ENCODE data around the gene TOX2. TPM values are rescaled to one million over a fixed set of nuclear protein-coding genes. Genes with fewer than 3 reads are reported as not detected.

The TOX2 gene
- total and polyA plus RNA-seq, 7 donors, result 0.06 to 0.53 (median 0.38) TPM

GRCh38 chr20:43944653-43945235 is 30.1 kb downstream of the TOX2 start:
- intact Hi-C loops (cut with DNase I), result no loop called here
- H3K4me1 ChIP-seq, result no peaks in the 10 kb centered on the region
- WGBS, 3 donors, result 69 to 84% (median 80%) methylated on average over 6 of the region's 6 CpGs

DNA sequence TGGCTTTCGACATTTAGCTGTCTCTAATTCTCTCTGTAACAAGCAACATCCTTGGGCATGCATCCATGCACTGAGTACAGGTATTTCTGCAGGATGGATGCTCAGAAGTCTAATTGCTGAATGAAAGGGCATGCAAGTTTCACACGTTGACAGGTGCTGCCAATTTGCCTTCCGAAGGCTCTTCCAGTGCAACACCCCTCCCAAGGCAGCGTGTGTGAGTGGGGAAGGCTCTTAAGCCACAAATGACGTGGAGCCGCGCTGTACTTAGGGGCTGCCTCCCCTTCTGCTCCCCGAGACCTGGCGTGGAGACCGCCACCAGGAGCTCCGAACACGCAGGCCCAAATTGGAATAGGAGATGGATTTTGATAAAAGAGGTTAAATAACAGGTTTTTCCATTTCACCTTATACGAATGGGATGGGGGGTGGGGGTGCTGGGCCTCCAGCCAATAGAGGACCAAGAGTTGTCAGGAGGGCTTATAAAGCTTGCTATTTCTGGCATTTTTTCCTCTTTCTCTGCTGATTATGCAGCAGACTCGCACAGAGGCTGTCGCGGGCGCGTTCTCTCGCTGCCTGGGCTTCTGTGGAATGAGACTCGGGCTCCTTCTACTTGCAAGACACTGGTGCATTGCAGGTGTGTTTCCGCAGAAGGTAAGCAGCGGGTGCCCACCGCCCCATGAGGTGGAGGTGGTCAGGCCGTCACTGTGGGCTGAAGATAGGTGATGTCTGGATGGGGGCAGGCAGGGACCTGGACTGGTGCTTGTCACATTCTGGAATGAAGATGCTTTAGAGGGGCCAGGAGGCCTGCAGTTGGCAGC is 30.9 kb downstream of the TOX2 start:
- 76 to 81% (median 76%) methylated on average over 24 of the region's 24 CpGs for WGBS, 3 donors
- no peaks in the 10 kb centered on the region for H3K4me1 ChIP-seq

More at GRCh38 chr20:43944653-43945235, 30.1 kb downstream of the TOX2 start:
- no peak for TF ChIP-seq CTCF (IDR thresholded peaks at IDR 0.05)
- H3K27ac ChIP-seq, result no peak overlapping the region
- no peak overlapping the region for H3K4me3 ChIP-seq
- H3K36me3 ChIP-seq (ENCODE audit: insufficient read depth in 1 of 2, low read depth in 1 of 2), result no peaks in the 10 kb centered on the region
- ATAC-seq (no peak), DNase-seq (no peak)
- peaks cover 0 to 6% (median 0%) of the 10 kb centered on the region in 3 donors for H3K27me3 ChIP-seq (ENCODE audit: insufficient read depth in 3 of 3, low read length in 2 of 3)
- H3K9me3 ChIP-seq, result no peaks in the 10 kb centered on the region

DNA sequence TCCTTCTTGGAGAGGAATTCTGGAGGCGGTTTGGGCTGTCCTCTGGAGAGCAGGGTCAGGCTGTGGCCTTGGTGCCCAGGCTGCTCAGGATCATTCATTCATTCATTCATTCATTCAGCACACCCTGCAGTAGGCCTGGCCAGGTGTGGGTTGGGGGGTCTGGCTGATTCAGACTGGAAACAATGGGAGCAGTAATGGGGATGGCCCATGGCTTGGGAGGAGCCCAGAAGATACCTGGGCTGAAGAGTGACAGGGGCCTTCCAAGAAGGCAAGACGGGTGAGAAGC is 31.5 kb downstream of the TOX2 start:
- H3K36me3 ChIP-seq (ENCODE audit: insufficient read depth in 1 of 2, low read depth in 1 of 2), result no peaks in the 10 kb centered on the region
- intact Hi-C loops (cut with DNase I), result no loop called here
- no peak overlapping the region for H3K27ac ChIP-seq
- ATAC-seq (no peak), DNase-seq (no peak)
- no peak for TF ChIP-seq CTCF (IDR thresholded peaks at IDR 0.05)
- H3K4me1 ChIP-seq, result no peaks in the 10 kb centered on the region
- peaks cover 0 to 6% (median 0%) of the 10 kb centered on the region in 3 donors for H3K27me3 ChIP-seq (ENCODE audit: insufficient read depth in 3 of 3, low read length in 2 of 3)
- H3K4me3 ChIP-seq, result no peak overlapping the region
- no peaks in the 10 kb centered on the region for H3K9me3 ChIP-seq
- WGBS, 3 donors, result 65 to 83% (median 79%) methylated on average over 2 of the region's 2 CpGs

More for the DNA sequence above, 30.9 kb downstream of the TOX2 start:
- H3K27ac ChIP-seq, result no peak overlapping the region
- ATAC-seq (no peak), DNase-seq (no peak)
- peaks cover 0 to 6% (median 0%) of the 10 kb centered on the region in 3 donors for H3K27me3 ChIP-seq (ENCODE audit: insufficient read depth in 3 of 3, low read length in 2 of 3)
- no peak for TF ChIP-seq CTCF (IDR thresholded peaks at IDR 0.05)
- intact Hi-C loops (cut with DNase I), result no loop called here
- H3K36me3 ChIP-seq (ENCODE audit: insufficient read depth in 1 of 2, low read depth in 1 of 2), result no peaks in the 10 kb centered on the region
- H3K9me3 ChIP-seq, result no peaks in the 10 kb centered on the region
- H3K4me3 ChIP-seq, result no peak overlapping the region

DNA sequence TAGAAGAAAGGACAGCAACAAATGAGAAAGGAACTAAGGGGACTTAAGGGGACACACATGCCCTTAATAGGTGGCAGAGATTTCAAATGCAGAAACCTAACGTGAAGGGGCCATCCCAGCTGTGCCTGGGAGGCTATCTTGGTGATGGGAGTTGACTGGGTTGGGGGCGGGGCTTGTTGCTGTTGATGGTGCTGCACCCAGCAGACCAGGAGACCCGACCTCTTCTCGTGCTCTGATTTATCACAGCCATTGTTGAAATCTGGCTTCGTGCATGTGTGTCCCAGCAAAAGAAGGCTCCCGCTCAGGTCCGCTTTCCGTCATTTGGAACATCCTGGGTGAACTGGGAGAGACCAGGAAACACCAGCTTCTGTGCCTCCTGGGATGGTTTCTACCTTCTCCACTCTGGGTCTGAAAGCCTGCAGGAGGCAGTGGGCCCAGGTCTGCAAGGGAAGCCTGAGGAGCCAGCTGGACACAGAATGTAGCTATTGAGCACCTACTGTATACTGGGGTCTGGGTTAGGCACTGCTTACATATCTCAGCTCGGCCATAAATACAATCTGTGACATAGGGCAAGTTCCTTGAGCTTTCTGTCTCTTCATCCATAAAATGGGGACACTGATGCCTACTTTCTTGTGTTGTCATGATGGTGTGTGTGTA is 32.1 kb downstream of the TOX2 start:
- Histone ChIP-seq H3K27ac (no peak overlapping the region), H3K36me3 (ENCODE audit: insufficient read depth in 1 of 2, low read depth in 1 of 2) (no peaks in the 10 kb centered on the region), H3K27me3 (ENCODE audit: insufficient read depth in 3 of 3, low read length in 2 of 3) (peaks cover 0 to 6% (median 0%) of the 10 kb centered on the region in 3 donors), H3K9me3 (no peaks in the 10 kb centered on the region), H3K4me1 (no peaks in the 10 kb centered on the region), H3K4me3 (no peak overlapping the region)
- no peak for ATAC-seq
- TF ChIP-seq CTCF (IDR thresholded peaks at IDR 0.05), result no peak
- 64 to 70% (median 65%) methylated on average over 9 of the region's 9 CpGs for WGBS, 3 donors
- intact Hi-C loops (cut with DNase I), result no loop called here
- DNase-seq, result no peak

All from psoas muscle (tissue), 8 donors.